ENCODE measurements around the gene UBE2E2.

Gene UBE2E2

DNA sequence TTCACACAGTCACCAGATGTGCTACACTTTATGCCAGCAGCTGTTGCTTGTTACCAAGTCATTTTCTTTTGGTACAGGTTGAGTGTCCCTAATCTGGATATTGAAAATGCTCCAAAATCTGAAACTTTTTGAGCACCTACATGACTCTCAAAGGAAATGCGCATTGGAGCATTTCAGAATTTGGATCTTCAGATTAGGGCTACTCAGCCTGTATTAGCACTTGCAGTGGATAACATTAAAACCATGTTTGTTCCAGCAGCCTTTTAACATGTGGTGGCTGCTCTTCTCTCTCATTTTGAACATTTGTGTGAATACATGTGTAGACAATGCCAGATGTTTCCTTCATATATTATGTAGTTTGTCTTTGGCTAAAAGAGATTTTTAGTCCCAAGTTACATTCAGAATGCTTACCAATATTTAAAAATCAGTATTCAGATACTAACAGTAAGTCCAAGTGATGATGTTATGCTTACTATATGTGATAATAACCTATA is 371.7 kb downstream of the UBE2E2 start:
- no peak for DNase-seq (ENCODE audit: low read depth in 2 of 2, low spot score in 1 of 2)

DNA sequence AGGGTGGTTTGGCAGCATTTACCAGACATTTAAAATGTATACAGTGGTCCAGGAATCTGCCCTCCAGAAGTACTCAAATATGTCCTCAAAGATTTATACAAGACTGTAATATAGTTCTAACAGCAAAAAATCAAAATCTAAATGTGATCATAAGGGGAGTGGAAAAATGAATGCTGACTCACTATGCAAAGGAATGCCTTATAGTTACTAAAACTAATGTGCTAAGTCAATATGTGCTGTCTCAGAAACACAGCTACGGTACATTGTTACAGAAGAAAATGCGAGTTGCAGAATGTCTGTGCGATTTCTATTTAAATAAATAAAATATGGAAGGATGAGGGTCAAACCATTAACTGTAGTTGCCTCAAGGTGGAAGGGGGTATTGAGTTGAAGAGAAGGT is 372.6 kb downstream of the UBE2E2 start:
- DNase-seq (ENCODE audit: low read depth in 2 of 2, low spot score in 1 of 2) = no peak

DNA sequence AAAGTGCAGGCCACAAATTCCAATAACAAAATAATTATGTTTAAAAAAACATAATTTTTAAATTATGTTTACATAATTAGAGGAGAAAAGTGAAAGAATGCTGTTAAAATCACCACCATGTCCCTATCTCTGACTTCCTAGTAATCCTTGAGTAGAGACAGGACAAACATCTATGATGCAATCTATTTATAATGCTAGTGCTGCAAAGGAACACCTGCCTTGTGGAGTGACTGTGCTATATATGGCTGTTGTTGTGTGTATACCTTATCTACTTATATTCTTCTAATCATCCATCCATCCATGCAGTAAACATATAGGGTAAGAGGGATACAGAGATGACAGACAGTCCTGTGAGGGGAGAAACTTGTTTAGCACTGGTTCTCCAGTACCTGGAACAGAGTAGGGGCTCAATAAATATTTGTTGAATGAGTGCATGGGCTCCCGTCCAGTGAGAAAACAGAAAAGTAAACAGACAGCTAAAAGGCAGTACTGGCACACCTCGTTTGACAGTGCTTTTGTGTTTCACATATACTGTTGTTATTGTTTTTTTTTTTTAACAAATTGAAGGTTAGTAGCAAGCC is 373.3 kb downstream of the UBE2E2 start:
- DNase-seq (ENCODE audit: low read depth in 2 of 2, low spot score in 1 of 2) = no peak

DNA sequence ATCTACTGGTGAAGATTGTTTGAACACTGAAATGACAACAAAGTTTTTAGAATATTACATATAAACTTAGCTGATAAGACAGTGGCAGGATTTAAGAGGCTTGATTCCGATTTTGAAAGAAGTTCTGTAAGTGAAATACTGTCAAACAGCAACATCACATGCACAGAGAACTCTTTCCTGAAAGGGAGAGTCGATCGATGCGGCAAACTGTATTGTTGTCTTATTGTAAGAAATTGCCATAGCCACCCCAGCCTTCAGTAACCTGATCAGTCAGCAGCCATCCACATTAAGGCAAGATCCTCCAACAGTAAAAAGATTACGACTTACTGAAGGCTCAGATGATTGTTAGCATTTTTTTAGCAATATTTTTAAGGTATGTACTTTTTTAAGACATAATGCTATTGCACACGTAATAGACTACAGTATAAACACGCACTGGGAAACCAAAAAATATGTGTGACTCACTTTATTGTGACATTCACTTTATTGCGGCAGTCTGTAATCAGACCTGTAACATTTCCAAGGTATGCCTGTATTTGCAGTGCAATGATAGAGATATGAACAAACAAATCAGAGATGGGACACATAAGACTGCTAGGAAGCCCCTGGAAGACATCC is 377.1 kb downstream of the UBE2E2 start:
- DNase-seq (ENCODE audit: low read depth in 2 of 2, low spot score in 1 of 2) = no peak

DNA sequence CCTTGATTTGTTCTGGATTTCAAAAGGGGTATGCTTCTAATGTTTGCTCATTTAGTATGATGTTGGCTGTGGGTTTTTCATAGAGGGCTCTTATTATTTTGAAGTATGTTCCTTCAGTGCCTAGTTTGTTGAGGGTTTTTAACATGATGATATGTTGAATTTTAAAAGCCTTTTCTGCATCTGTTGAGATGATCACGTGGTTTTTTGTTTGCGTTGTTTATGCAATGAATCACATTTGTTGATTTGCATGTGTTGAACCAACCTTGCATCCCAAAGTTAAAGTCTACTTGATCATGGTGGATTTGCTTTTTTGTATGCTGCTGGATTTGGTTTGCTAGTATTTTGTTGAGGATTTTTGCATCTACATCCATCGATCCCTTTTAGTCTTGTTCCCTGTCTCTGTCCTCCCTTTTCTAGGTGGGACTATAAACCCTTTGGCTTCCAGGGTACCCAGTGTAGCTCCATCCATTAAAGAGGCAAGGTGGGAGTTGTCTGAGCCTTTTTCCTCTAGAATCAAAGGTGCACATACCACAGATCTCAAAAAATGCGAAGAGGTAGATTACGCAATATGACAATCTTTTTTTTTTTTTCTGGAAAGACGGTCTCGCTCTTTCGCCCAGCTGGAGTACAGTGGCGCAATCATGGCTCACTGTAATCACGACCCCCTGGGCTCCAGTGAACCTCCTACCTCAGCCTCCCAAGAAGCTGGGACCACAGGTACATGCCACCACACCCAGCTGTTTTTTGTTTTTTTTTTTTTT is 381.0 kb downstream of the UBE2E2 start:
- no peak for DNase-seq (ENCODE audit: low read depth in 2 of 2, low spot score in 1 of 2)

DNA sequence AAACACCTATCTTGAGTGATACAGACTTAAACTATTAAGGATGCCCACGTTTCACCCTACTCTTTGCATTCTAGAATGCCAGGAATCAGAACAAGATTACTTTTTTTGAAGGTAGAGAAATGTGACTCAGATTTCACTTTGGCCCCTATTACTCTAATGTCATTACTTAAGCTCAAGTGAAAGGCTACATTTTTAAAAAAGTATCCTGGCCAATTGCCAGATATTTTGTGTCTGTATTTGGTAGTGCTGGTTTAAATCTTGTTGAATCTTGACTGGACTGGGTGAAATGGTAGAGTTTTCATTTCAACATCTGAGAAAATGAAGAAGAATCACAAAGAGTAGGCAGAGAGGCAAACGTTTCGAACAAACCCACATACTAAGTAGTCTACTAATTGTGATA is 384.4 kb downstream of the UBE2E2 start:
- DNase-seq (ENCODE audit: low read depth in 2 of 2, low spot score in 1 of 2) = no peak

DNA sequence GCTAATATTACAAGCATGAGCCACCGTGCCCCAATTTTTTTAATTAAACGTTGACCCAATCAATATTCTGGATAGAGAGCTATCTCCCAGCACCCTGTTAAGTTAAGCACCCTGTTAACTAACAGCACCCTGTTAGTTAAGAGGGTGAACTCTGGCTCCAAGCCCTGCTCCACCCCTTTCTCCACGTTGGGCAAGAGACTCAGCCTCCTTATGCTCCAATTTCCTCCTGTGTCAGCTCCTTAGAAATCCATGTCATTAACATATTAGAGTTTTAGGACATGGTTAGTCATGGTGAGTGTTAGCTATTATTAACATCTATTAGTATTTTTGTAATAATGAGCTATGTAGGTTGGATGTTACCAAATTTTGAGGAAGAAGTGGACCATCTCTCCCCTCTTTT is 385.4 kb downstream of the UBE2E2 start:
- DNase-seq (ENCODE audit: low read depth in 2 of 2, low spot score in 1 of 2) = no peak

DNA sequence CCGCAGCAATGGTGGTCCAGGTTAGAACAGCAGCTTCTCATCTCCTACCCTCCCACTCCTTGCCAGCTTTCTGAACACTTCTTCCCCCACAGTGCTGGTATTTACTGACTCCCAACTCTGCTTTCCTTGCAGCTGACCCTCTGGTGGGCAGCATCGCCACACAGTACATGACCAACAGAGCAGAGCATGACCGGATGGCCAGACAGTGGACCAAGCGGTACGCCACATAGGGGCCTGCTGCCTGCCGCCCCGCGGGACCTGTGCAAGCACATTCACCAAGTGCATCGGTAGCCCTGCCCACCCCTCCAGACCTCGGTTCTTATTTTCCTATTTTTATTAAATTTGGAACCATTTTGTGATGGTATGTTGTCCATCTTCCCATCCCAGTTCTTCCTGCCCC is 386.5 kb downstream of the UBE2E2 start:
- no peak for DNase-seq (ENCODE audit: low read depth in 2 of 2, low spot score in 1 of 2)

DNA sequence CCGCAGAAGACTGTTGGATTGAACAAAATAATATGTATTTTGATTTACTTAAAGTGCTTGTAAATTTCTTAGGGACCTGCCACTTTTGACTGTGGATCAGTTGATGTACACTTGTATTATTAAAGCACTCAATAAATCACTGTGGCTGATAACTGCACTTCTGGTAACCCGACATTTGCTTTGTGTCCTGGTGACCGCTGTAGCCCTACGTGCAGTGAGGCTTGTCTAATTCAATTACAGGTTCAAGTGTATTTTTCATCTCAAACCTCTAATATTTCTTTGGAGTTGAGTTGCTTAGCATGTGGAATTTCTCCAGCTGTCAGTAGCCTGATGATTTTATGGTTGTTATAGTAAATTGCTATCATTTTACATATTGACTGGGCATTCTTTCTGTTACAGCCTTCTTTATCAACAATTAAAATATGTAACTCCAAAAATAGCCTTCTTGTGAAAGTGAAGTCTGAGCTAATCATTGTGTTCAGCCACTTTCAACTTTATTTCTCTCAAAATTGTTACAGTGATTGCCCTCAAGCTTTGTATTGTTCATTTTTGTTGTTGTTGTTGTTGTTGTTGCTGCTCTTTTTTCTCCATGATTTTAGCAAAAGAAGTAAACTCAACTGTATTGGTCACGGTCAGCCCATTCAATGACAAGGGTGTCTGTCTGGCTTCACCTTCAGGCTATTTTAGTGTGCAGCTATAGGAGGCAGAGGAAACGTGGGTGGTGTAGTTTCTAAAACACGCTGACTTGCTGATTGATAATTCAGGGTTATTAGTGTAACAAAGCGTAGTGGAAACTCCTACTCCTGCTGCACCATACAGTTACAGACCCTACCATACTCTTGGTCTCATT is 387.5 kb downstream of the UBE2E2 start:
- no peak for DNase-seq (ENCODE audit: low read depth in 2 of 2, low spot score in 1 of 2)

DNA sequence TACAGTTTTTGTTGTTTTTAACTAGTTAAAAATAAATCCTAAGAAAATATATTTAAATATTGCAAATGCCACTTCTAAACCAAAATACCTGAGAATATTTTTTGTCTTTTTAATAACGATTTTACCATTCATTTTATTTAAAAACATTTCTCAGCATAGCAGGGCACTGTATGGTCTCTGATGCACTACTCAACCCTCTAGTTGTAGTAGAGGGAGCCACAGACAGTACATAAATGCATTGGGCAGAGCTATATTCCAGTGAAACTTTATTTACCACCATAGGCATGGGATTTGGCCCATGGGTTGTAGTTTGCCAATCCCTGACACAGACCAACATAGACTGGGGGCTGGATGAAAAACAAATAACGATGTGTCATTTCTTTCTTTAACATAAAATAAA is 388.2 kb downstream of the UBE2E2 start:
- no peak for DNase-seq (ENCODE audit: low read depth in 2 of 2, low spot score in 1 of 2)

DNA sequence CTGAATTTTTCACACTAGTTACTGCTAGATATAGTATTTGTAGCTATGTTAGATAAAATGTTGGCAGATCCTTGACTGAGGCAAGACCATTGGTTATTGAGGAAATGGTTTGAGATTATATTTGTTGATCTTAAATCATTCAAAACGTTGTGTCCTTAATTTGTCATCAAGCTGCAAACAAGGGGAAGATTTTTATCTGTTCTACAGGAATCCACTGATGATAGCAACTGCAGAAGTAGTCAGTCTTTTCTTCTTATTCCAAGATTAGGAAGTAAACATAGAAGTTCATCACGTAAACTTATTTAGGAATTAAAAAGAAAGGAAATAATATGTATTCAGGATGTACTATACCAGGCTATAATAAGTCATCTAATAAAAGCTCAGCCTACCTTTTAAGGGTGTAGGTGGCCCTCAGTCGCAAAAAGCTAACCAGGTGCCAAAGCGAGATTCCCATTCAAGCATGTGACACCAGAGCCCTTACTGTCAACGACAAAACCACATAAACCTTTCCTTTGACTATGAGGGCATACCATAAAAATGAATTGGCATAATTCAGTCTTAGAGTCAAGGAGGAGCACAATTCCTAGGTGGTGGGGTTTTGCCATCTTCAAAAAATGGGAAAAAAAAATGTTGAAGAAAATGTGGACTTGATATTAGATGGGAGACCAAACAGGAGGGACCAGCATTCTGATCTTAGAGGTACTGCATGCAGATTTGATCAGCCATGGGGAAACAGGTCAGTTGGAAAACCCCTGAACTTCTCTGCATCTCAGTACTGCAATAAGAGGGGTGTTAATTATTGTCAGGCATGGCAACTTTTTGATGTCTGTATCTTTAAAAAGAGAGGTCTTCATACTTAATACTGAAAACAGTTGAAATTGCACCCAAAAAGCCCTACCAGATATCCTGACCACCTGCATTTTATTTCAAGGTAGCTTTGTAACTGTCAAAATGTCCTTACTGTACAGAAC is 390.1 kb downstream of the UBE2E2 start:
- no peak for DNase-seq (ENCODE audit: low read depth in 2 of 2, low spot score in 1 of 2)

DNA sequence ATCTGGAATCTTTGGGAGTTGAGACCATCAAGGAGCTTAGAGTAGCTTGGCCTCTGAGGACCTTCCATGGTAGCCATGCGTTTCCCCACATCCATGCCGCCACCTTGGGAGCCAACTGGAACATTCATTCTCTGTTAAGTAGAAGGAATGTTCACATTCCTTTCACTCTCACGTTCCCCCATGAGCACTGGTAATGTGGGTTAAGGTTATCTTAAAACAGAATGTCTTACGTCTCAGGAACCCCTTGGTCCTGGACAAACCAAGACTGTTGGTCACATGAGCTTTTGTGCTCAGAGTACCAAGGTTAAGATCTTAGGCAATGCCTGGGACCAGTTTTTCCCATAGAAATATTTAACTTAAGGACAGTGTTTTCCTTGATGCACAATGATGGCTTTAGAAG is 390.9 kb downstream of the UBE2E2 start:
- DNase-seq (ENCODE audit: low read depth in 2 of 2, low spot score in 1 of 2) = no peak

DNA sequence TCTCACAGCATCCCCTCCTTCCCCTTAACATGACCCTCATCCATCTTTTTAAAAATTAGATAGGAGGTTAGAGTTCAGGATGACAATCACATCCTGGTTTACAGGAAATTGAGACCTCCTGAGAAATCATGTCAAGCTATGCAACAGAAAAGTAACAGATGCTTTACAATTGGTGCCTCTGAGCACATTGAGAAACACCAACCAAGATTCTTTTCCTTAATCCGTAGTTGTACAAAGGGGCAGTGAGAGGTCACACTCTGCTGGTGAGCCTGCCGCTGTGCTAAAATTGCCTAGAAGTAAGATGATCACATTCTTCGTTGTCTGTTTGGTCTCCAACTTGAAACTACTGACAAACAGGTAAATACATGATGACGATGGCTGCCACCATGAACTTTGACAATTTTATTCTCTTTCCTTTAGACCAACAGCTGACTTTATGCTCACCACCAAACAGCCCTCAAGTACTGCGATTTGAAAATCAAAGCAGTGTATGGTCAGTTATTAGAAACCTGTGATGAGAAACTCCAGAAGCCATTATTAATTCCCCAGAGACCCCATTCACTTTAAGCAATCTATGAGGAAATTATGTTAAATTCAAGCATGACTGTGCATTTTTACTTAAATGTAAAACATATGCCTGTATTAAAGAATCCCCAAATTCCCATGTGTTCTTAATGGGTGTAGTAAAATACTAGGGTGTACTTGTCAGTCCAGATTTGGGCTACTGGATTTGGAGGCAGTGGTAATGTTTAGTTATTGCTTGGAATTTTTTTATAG is 392.0 kb downstream of the UBE2E2 start:
- DNase-seq (ENCODE audit: low read depth in 2 of 2, low spot score in 1 of 2) = no peak

DNA sequence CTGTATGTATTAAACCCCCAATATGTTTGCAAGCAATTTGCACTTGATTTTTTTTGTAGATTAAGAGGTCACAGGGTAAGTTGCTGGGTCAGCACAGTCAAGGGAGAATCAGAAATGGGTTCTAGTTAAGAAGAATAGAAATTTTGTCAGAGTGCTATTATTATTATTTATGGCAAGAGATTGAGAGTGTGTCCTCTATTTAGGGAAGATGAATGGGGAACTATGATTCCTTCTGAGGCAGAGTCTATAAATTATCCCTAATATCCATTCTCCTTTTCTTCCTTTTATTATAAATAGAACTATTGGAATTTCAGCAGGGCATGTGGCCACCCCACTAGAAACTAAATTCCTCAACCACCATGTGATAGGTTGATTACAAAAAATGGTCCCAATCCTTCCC is 392.7 kb downstream of the UBE2E2 start:
- no peak for DNase-seq (ENCODE audit: low read depth in 2 of 2, low spot score in 1 of 2)

DNA sequence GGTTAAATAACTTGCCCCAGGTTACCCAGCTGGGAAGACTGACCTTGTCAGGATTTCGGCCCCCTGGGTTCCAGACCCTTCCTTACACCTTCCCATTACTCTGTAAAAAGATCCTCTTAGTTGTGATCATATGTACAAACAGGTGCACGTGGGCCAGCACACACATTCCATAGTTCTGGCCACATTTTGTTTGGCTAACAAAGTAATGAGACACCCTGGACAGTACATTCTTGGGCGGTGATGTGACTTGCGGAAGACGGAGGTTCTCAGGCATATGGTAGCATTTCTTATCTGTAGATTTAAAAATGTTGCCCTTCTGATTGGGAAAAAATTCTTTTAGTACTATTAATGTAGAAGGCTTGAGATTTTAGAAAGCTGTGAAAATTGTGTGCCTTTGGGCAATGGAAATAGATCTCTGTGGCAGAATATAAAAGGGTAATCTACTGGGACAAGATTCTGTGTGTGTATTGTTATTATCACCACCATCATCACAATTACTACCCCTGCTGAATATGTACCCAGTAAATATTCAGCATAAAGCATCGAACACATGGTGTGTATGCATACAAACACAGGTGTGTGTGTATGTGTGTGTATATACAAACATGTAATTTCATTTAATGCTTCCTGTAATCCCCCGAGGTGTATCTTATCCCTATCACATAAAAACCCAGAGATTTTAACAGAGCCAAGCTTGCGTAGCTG is 397.2 kb downstream of the UBE2E2 start:
- no peak for DNase-seq (ENCODE audit: low read depth in 2 of 2, low spot score in 1 of 2)

DNA sequence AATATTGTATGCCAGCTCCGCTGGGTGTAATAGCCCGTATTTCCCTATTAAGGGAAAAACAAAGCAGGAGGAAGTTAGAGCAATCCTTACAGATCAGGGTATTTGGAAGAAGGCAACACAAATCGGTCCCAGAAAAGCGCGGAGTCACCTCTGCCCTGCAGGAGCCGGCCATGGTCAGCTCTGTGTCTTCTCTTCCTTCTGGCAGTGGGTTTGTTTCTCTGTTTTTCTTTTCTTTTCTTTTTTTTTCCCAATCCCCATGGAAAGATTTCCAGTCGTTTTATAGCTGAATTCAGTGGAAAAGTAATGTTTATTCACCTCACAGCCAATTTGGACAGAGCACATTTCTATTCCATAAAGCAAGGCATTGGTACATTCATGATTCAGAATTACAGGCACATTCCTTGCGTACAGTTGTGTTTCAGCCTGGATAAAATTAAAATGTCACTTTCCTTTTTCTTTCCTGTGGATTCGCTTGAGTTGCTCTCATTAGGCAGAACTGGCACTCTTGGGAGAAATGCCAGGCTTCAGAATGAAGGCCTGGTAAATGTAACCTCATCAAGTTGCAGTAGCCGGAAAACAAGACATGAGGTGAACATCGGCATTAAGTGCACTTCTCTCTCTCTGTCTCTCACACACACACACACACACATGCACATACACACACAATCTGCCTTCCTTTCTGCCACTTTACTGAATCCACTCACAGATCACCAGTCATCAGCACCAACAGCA is 398.1 kb downstream of the UBE2E2 start:
- DNase-seq (ENCODE audit: low read depth in 2 of 2, low spot score in 1 of 2) = no peak

DNA sequence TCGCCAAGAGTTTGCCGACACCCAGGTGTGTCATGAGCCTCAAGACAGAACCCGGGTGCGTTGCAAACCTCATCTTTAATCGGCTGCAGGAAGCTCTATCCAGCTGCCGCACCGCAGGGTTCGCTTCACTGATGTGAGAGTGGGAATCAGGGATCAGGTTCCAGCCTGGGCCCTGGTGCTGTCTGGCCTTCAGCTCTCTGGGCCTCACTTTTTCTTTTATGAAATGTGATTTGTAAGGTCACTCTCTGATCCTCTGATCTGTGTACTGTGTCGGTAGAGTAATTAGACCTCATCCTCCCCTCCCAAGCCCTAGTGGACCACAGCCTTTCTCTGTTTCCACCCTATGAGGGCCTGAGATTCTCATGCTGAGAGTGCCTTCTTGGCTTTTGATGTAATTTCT is 399.8 kb downstream of the UBE2E2 start:
- DNase-seq (ENCODE audit: low read depth in 2 of 2, low spot score in 1 of 2) = no peak

DNA sequence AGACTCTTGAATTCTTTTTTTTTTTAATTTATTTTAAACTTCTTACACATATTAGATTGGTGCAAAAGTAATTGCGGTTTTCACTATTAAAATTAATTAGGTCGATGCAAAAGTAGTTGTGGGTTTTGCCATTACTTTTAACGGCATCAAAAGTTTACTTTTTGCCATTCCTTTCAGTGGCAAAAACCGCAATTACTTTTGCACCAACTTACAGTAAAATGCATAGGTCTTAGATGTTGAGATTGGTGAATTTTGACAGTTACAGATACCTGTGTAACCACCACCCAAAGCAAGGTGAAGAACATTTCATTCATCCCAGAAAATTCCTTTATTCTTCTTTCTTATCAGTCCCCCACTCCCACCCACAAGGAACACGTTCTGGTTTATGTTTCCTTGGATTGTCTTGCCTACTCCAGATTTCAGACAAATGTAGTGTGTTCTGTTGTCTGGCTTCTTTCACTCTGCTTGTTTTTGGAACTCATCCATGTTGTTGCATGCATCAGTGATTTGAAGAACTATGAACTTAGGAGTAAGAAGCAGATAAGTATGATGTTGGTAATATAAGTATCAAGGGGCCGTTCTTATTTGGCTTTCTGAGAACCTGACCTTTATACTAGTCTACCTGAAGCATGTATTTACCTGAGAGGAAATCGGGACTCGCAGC is 404.2 kb downstream of the UBE2E2 start:
- DNase-seq (ENCODE audit: low read depth in 2 of 2, low spot score in 1 of 2) = no peak
